Loucy (cell line): ENCODE data around the gene PSMD1.

ENCODE experiments used
- EZH2phosphoT487 ChIP-seq: fragments of 200-600 bp; IDR thresholded peaks from 2 replicates; pipeline ENCODE4 v1.6.1; 2018; ENCODE audit warnings: antibody characterized with exemption, mild to moderate bottlenecking, moderate library complexity, borderline replicate concordance
- TF ChIP-seq, protein P1 (sequence below): fragments of 200-600 bp; sonication (generic); conservative IDR thresholded peaks from 2 replicates; pipeline ENCODE4 v1.5.1; 2014; ENCODE audit warnings: mild to moderate bottlenecking, antibody characterized with exemption, low read length

DNA sequence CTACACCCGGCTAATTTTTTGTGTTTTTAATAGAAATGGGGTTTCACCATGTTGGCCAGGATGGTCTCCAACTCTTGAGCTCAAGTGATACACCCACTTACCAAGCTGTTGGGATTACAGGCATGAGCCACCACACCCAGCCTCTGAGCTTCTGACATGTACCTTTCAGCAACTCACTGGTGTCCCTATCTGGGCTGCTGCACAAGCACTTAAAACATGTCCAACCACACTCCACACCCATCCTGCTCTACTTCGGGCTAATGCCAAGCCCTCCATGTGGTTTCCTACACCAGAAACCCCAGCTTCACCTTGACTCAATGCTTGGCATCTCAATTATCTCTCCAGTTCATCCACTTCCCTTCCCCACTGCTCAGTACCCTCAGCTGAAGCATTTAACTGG lies 119.4 kb downstream of the PSMD1 start:
- TF ChIP-seq, protein P1, sequence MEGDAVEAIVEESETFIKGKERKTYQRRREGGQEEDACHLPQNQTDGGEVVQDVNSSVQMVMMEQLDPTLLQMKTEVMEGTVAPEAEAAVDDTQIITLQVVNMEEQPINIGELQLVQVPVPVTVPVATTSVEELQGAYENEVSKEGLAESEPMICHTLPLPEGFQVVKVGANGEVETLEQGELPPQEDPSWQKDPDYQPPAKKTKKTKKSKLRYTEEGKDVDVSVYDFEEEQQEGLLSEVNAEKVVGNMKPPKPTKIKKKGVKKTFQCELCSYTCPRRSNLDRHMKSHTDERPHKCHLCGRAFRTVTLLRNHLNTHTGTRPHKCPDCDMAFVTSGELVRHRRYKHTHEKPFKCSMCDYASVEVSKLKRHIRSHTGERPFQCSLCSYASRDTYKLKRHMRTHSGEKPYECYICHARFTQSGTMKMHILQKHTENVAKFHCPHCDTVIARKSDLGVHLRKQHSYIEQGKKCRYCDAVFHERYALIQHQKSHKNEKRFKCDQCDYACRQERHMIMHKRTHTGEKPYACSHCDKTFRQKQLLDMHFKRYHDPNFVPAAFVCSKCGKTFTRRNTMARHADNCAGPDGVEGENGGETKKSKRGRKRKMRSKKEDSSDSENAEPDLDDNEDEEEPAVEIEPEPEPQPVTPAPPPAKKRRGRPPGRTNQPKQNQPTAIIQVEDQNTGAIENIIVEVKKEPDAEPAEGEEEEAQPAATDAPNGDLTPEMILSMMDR: no peak
- TF ChIP-seq EZH2phosphoT487: no peak
